ENCODE measurements around the gene COL23A1. TPM values are rescaled to one million over a fixed set of nuclear protein-coding genes. Genes with fewer than 3 reads are reported as not detected.

The COL23A1 gene
- total and polyA plus RNA-seq, 2 experiments from 2014 or later, result 4.8 to 8.2 TPM

GRCh38 chr5:178411083-178411482 is 179.1 kb downstream of the COL23A1 start (continued):
- no peak for TF ChIP-seq ETS1 (IDR thresholded peaks at IDR 0.05)
- TF ChIP-seq ZNF114 (CRISPR knock-in tag; IDR thresholded peaks at IDR 0.05), result no peak

- no peaks in the 10 kb centered on the region for H3K79me2 ChIP-seq (replicated peaks; ENCODE audit: insufficient read depth)
- H3K27ac ChIP-seq (ENCODE audit: low read depth), result no peak overlapping the region
- Mint-ChIP-seq H3K27ac (no peak overlapping the region), H3K4me1 (no peaks in the 10 kb centered on the region), H3K27me3 (ENCODE audit: insufficient read depth, low read depth, poor library complexity) (no peaks in the 10 kb centered on the region), H3K9me3 (no peaks in the 10 kb centered on the region; the same call in 1 of the 3 replicates), H3K36me3 (ENCODE audit: low read depth) (no peaks in the 10 kb centered on the region), H3K4me3 (no peak overlapping the region)
- no peak overlapping the region for H3K4me3 ChIP-seq
- ATAC-seq, result no peak
- H3F3A ChIP-seq (replicated peaks; ENCODE audit: low read depth), result no peaks in the 10 kb centered on the region
- no peaks in the 10 kb centered on the region for H3K36me3 ChIP-seq (ENCODE audit: insufficient read depth)
- no peak overlapping the region for H3K4me2 ChIP-seq
- no peaks in the 10 kb centered on the region for H3K27me3 ChIP-seq (ENCODE audit: insufficient read depth)
- no peaks in the 10 kb centered on the region for H3K4me1 ChIP-seq (ENCODE audit: insufficient read depth)
- H4K20me1 ChIP-seq (replicated peaks; ENCODE audit: insufficient read depth), result no peaks in the 10 kb centered on the region
- H2AFZ ChIP-seq, result no peak overlapping the region
- no peaks in the 10 kb centered on the region for H3K9me2 ChIP-seq (ENCODE audit: insufficient read depth)
- no peak for DNase-seq (ENCODE audit: low spot score)
- TF ChIP-seq CTCF (conservative IDR thresholded peaks at IDR 0.05; ENCODE audit: low read depth in 2 of 2) (no peak), EZH2phosphoT487 (IDR thresholded peaks at IDR 0.05; ENCODE audit: unreplicated experiment) (no peak), REST (IDR thresholded peaks at IDR 0.05; ENCODE audit: unreplicated experiment) (no peak), EZH2 (IDR thresholded peaks at IDR 0.05; ENCODE audit: low read depth, unreplicated experiment) (no peak), CREB1 (CRISPR knock-in tag; IDR thresholded peaks at IDR 0.05; ENCODE audit: low read depth) (no peak), STAT1 (IDR thresholded peaks at IDR 0.05; ENCODE audit: unreplicated experiment) (no peak), POLR2AphosphoS5 (IDR thresholded peaks at IDR 0.05; ENCODE audit: low read depth) (no peak), NANOG (IDR thresholded peaks at IDR 0.05; ENCODE audit: borderline replicate concordance) (no peak), ZNF462 (CRISPR knock-in tag; IDR thresholded peaks at IDR 0.05) (no peak), ETS1 (IDR thresholded peaks at IDR 0.05) (no peak), JUNB (IDR thresholded peaks at IDR 0.05; ENCODE audit: unreplicated experiment) (no peak)
Observed at GRCh38 chr5:178407646-178408045, 182.5 kb downstream of the COL23A1 start.

All from GM23338 (cell line).